ENCODE measurements around the gene VMP1.

The VMP1 gene

DNA sequence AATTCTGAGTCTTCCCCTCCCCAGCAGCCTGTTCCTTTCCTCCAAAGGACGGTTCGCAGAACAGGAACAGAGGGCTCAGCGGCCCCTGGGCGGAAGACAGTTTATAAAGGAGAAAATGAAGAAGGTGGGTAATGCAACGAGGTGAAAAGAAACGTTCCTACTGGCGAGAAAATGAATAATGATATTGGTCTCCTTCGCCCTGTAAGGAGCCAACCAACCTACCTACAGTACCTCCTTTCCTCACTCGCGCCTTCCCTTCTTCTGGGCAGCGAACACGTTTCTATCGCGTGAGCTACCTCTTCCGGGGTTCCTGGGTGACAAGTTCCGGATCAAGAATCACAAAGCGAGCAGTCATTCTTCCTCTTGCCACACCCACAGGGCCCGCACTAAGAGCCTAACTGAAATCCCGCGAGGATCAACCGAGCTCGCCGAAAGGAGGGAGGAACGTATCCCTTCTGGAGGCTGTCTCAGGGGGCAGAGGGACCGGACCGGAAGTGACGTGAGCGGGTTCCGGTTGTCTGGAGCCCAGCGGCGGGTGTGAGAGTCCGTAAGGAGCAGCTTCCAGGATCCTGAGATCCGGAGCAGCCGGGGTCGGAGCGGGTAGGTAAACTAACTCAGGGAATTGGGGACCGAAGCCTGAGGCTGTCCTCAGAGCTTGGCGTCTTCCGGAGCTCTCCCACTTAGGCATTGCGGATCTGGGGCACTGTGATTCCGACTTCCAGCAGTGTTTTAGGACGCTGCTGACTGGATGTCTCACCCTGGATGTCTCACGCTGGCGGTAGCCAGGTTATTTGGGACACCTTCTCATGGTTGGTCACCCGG is at the start of gene VMP1, which contains the start of gene PTRH2:
TSS of gene VMP1 (plus strand) at position 506 of the 822 bp plus-strand sequence. CDS start 23,793 bp downstream, outside the sequence.
TSS of gene PTRH2 (minus strand) at position 282 of the 822 bp plus-strand sequence. CDS start 9,452 bp downstream, outside the sequence.
- DNase-seq (ENCODE audit: low spot score), result peak; percentile 99

DNA sequence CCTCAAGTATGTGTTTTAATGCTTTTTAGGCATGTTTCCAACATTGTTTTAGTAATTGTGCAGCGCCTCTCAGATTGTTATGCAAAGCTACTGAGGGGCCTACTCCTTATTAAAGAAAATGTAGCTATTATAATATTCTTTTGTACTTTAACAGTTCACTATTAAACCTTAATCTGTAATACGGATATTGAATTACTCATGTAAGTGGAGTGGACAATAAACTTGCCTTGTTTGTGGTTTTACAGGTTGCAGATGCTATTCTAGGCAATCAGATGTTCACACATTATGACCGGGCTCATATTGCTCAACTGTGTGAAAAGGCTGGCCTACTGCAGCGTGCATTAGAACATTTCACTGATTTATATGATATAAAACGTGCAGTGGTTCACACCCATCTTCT is 41.2 kb upstream of the VMP1 start:
- no peak for DNase-seq (ENCODE audit: low spot score)

DNA sequence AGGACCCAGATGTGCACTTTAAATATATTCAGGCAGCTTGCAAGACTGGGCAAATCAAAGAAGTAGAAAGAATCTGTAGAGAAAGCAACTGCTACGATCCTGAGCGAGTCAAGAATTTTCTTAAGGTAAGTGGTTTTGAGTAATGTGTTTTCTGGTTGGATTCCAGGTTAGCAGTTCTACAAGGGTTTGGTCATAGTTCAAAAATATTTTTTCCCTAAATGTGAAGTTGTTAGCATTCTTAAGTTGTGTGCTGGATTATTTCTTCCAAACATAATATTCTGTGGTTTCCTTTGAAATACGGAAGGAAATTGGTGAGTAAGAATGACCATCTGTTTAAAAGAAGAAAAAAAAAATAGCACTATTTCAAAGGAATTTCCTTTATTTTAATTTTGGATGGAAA is 38.6 kb upstream of the VMP1 start:
- peak; percentile 95 for DNase-seq (ENCODE audit: low spot score)

DNA sequence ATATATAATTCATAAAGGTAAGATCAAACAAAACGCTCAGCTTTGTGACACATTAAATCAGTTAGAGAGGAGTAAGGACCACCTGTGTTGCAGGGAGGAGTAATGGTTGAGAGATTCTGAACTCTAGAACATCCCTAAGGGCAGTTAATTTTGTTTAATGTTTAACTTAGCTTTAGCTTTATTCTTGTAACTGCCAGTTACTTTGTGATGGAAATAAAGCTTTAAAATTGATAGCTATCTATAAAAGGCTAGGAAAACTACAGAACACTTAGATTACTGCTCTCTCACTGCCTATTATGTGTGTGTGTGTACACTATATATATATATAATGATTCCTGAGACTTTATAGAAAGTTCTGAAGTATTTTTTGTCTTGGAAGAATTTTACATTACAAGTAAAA is 38.0 kb upstream of the VMP1 start:
- no peak for DNase-seq (ENCODE audit: low spot score)

DNA sequence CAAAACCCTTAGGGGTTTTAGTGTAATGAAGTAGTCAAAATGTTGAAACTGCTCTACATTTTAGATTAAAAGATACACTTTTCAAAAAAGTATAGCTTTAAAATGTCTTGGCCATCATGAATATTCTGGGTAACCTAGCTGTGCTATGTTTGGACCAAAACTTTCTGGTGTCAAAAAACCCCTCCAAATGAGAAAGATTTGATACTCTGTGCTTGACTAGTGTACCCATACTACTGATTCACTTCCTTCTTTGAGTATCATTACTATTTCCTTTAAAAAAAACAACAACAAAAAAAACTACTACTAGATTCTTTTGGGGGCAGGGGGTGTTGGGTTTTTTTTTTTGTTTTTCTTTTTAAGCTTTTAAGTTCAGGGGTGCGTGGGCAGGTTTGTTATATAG is 37.5 kb upstream of the VMP1 start:
- no peak for DNase-seq (ENCODE audit: low spot score)

DNA sequence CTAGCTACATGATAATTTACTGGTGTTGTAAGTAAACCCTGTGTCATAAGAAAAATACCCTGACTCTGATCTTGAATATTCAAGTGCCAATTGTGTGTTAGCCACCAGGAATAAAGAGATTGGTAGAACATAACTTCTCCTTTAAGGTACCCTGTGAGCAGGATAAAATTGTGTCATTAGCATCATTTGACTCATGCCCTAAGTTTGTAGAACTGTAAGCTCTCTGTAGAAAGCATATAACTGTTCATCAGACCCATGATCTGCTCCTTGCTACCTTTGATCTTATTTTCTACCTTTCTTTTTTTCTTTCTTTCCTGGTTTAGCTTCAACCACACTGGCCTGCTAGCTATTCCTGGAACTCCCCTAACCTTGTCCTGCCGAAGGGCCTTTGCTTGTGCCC is 36.1 kb upstream of the VMP1 start:
- DNase-seq (ENCODE audit: low spot score), result no peak

DNA sequence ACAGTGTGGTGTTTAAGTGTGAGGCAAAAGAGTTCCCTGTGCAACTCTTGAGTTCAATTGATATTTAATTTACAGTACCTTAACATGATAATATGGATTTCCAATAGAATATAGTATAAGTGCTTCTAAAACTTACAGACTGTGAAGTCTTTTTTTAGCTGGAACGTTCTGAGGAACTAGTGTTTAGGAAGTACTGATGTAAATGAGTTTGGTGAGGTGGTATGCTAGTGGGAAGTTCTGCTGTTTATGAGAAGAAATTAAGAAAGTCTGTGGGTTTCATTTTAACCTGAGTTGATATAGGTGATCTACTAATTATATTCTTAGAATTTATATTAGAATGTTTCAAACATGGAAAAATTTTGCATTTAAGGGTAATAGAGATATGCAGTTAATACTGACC is 32.2 kb upstream of the VMP1 start:
- no peak for DNase-seq (ENCODE audit: low spot score)

DNA sequence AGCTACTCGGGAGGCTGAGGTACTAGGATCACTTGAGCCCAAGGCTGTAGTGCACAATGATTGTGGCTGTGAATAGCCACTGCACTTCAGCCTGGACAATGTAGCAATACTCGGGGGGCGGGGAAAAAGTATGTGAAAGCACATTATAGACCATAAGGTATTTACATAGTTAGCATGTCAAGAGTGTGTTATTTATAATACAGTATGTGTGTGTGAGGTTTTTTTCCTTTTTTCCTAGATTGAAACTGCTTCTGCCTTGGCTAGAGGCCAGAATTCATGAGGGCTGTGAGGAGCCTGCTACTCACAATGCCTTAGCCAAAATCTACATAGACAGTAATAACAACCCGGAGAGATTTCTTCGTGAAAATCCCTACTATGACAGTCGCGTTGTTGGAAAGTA is 30.7 kb upstream of the VMP1 start:
- DNase-seq (ENCODE audit: low spot score), result no peak

DNA sequence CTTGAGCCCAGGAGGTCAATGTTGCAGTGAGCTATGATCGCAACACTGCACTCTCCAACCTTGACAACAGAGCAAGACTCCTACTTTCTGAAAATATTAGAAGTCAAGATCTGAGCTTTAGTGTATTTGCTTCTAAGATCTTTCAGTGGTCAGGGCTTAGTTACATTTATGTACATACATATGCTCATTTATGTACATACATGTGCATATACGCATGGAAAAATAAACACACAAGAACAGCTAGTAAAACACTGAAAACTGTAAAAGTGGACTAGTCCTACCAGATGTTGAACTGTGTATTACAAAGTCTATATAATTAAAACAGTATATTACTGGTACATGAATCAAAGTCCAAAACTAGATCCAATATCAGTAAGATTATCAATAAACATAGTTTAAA is 28.5 kb upstream of the VMP1 start:
- no peak for DNase-seq (ENCODE audit: low spot score)

DNA sequence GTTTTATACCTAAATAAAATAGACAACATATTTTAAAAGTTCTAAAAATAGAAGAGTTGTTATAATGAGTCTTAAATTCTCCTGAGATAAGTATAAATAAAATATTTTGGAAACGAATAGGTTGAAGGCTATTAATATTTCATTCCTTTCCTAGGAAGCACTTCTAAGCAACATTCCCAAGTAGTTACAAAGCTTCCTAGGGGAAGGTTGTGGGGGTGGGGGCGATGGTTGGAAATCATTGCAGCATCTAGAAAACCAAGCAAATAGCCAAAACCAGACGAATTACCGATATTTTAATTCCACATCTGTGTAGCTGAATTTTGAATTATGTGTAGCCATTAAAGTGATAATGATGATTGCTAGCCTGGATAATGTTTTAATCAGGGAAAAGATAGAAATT is 27.1 kb upstream of the VMP1 start:
- no peak for DNase-seq (ENCODE audit: low spot score)

DNA sequence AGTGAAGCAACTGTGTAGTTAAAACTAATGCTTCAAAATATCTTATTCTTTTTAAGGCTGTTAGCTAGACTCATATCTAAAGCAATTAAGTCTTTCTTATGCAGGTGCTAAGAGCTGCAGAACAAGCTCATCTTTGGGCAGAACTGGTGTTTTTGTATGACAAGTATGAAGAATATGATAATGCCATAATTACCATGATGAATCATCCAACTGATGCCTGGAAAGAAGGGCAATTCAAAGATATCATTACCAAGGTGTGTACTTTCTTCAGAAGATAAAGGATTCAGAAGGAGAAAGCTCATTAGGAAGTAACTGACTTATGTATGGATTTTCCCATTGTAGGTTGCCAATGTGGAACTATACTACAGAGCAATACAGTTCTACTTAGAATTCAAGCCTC is 24.2 kb upstream of the VMP1 start:
- DNase-seq (ENCODE audit: low spot score), result no peak

DNA sequence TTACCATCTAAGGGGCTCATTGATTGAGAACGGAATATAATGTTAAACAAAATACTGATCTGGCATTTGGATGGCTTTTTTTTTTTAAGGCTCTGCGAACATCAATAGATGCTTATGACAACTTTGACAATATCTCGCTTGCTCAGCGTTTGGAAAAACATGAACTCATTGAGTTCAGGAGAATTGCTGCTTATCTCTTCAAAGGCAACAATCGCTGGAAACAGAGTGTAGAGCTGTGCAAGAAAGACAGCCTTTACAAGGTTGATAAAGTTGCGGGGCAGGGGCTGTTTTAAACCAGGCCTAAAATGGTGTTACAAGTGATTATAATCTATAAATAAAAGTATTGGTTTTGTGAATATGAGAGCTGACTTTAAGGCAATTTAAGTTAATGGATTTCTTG is 22.5 kb upstream of the VMP1 start:
- DNase-seq (ENCODE audit: low spot score), result no peak

DNA sequence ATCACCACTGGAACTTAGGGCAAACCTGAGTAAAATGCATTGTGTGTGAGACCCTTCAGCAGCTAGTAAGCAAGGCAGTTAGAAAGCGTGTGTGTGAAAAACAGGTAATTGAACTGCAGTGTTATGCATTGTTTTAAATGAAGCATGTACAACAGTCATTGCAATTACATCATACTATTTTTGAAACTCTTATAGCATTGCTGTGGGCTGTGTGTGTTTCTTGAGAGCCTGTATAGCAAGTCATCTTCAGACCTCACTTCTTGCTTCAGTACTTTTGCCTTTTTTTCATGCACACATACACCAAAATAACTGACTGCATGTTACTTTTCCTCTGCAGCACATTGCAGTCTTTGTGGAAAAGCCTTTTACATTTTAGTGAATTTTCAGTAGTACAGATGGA is 19.4 kb upstream of the VMP1 start:
- DNase-seq (ENCODE audit: low spot score), result no peak

DNA sequence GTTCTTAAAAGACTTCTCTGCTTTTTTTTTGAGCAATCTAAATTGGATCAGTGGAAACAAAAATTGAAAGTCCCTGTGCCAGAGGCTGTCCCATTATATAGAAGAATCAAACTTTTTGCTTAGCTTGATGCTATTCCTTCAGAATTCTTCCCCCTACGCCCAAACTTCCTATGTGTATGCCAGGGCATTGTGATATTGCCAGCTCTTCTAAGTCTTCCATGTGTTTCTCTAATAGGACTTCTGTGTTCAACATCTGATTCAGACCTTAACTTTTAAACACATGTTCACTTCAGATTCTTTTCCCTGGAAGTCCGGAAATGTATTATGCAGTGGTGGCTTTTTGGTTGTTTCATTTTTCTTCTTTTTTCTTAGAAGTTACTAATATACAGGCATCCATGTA is 19.0 kb upstream of the VMP1 start:
- DNase-seq (ENCODE audit: low spot score), result no peak

DNA sequence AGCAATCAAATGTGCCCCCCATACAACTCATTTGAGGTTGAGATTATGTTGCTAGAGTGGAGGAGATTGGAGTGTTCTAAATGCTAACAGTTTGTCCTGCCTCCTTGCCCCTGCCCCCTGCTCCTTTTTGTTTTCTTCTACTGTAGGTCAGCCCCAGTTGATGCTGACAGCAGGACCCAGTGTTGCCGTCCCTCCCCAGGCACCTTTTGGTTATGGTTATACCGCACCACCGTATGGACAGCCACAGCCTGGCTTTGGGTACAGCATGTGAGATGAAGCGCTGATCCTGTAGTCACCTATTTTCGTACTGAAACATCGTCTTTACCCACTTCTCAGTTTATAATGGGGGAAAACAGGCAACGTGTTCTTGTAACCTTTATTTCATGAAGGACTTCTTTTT is 13.9 kb upstream of the VMP1 start:
- no peak for DNase-seq (ENCODE audit: low spot score)

DNA sequence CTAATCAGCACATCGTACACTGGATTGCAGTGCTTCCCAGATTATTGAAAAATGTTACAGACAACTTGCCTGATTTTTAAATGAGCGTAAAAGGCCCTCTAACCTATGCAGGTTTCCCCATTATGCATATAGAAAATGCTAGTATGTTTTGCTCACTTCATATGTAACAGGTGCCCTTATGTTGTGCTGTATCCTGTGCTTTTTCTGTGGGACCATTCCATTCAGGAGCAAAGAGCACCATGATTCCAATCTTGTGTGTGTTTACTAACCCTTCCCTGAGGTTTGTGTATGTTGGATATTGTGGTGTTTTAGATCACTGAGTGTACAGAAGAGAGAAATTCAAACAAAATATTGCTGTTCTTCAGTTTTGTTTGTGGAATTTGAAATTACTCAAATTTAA is 13.1 kb upstream of the VMP1 start:
- DNase-seq (ENCODE audit: low spot score), result no peak

DNA sequence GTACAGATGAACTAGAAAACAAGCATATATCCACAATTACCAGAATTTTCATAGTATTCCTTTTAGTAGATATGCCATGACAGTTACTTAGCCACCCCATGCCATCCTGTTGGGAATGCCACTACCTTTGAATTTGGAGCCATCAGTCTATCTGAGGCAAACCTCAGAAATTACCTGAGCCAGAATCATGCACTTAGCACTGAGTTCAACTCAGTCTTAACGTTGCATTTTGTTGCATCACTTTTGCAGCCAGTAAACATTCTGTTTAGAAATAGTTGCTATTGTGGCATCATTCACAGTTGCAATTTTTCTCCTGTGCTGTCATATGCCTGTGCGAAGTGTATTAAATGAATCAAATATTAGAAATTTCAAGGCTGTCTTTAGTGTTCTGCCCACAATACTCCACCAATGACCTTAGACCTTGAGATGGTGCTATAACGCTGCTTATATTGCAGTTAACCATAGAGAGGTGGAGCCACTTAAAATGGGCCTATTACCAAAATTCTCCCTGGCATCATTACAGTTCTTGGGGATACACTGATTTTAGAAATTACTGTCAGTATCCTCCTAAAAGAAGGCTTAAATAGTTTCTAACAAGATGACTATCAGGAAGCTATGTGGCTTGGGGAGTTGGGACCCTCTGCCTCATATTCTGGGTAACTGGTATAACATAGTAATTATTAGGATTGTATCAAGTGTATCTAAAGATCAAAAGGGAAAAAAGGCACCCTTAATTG is 11.3 kb upstream of the VMP1 start:
- no peak for DNase-seq (ENCODE audit: low spot score)

DNA sequence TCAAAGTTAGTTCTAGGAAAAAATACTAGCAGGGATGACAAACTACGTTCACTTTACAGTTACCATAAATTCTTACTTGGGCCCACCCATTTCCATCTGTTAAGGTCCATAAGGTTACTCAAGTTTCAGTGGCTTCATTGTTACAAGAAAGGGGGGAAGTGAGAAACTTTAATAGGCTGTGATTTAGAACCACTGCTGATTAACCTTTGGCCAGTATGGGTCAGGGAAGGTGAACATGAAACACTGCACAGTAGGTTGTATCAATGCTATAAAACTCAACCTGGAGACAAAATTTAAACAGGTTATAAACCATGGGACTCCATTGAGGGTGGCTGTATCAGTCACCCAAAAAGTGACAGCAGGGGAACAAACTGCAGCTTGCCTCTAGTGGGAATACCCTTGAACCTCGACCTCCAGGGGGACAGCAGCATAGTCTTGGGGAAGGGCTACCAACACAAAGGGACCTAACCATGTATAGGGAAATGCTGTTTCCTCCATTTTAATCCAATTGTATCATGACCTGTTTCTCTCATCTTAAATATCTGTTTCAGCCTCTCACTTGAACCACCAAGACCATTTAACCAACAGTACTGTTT is 10.7 kb upstream of the VMP1 start:
- no peak for DNase-seq (ENCODE audit: low spot score)

DNA sequence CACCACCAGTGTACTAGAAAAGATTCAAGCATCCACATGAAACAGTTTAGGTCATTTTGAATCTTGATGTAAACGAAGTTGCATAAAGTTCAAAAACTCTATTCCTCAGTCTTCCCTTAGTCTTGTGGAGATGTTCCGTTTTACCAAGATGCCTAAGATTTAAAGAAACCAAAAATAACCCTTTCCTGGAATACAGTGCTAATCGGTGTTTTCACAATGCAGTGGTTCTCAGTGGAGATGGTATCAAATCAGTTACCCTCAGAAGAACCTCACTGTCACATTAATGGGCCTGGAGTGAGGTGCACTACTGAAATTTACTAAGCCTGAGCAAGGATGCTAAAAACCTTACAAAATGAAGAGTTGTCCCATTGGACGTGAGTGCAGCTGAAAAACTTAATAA is 9.3 kb upstream of the VMP1 start:
- DNase-seq (ENCODE audit: low spot score), result no peak

DNA sequence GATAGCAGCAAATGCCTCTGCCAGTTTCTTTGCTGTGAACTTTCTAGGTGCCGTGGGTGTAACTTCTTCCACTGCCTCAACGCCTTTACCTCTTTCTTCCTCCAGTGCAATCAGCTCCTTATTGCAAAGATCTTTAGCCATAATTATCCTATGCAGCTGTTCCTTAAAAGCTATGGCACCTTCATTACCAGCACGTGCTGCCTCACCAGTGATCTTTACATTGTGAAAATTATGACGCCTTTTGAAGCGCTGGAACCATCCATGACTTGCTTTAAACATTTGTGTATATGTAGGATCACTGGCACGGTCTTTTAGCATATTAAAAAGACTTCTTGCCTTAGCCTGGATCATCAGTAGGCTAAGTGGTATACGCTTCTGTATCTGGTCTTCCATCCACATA is 8.2 kb upstream of the VMP1 start:
- DNase-seq (ENCODE audit: low spot score), result no peak

DNA sequence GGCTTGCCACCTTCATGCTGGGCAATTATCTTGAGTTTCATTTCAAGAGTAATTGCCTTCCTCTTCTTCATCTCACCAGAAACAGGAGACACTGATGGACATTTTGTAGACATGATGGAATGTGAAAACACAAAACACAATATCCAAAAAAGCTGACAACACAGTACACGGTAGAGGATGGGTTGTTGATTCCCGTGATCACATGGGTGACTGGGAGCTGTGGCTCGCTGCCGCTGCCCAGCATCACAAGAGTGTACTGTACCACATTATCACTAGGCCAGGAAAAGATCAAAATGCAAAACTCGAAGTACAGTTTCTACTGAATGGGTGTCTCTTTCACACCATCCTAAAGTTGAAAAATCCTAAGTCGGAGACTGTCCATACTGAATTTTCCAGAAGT is 7.7 kb upstream of the VMP1 start:
- DNase-seq (ENCODE audit: low spot score), result no peak

DNA sequence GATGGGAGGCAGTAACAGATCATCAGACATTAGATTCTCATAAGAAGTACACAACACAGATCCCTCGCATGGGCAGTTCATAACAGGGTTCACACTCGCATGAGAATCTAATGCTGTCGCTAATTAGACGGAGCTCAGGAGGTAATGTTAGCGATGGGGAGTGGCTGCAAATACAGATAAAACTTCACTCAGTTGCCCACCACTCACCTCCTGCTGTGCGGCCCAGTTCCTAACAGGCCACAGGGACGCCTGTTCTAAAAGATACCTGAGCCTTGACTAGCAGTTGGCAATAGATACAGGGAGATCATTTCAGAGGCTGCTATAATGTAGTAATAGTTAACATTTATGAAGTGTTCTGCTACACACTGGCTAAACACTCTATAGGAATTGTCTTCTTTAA is 5.2 kb upstream of the VMP1 start:
- no peak for DNase-seq (ENCODE audit: low spot score)

DNA sequence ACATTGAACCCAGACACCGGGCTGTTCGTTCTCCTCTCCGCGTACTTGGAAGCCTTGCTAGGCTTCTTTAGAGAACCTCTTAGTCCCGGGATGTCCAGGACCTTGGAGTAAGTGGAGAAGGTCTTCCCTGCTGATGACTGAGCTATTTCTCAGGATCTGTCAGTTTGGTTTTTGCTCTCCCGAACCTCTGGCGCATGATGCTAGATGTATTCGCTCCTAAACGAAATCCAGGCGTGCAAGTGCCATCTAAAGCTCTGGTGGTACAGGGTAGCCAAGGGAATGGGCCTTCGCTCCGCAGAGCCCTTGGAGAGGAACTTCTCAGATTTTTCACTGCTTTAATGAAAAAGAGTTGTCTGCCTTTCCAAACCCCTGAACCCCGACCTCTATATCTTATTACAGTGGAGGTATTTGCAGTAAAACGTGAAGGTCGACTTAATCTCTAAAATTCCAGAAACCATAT is 547 bp downstream of the VMP1 start:
- no peak for DNase-seq (ENCODE audit: low spot score)
